A375 (cell line): Measurements from ENCODE around the gene USP40. TPM values are rescaled to one million over a fixed set of nuclear protein-coding genes. Genes with fewer than 3 reads are reported as not detected.

ENCODE experiments used
- total RNA-seq: library from RNA; depleted of rRNA; stranded (reverse); fragments of >200 nt; shearing (Covaris generic); gene quantifications from 2 replicates; pipeline ENCODE4 v1.2.3, GENCODE V29; 2014; rRNA removed

USP40 gene, protein sequence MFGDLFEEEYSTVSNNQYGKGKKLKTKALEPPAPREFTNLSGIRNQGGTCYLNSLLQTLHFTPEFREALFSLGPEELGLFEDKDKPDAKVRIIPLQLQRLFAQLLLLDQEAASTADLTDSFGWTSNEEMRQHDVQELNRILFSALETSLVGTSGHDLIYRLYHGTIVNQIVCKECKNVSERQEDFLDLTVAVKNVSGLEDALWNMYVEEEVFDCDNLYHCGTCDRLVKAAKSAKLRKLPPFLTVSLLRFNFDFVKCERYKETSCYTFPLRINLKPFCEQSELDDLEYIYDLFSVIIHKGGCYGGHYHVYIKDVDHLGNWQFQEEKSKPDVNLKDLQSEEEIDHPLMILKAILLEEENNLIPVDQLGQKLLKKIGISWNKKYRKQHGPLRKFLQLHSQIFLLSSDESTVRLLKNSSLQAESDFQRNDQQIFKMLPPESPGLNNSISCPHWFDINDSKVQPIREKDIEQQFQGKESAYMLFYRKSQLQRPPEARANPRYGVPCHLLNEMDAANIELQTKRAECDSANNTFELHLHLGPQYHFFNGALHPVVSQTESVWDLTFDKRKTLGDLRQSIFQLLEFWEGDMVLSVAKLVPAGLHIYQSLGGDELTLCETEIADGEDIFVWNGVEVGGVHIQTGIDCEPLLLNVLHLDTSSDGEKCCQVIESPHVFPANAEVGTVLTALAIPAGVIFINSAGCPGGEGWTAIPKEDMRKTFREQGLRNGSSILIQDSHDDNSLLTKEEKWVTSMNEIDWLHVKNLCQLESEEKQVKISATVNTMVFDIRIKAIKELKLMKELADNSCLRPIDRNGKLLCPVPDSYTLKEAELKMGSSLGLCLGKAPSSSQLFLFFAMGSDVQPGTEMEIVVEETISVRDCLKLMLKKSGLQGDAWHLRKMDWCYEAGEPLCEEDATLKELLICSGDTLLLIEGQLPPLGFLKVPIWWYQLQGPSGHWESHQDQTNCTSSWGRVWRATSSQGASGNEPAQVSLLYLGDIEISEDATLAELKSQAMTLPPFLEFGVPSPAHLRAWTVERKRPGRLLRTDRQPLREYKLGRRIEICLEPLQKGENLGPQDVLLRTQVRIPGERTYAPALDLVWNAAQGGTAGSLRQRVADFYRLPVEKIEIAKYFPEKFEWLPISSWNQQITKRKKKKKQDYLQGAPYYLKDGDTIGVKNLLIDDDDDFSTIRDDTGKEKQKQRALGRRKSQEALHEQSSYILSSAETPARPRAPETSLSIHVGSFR
- 15.8 and 17.1 TPM in 2 replicates for total RNA-seq

DNA sequence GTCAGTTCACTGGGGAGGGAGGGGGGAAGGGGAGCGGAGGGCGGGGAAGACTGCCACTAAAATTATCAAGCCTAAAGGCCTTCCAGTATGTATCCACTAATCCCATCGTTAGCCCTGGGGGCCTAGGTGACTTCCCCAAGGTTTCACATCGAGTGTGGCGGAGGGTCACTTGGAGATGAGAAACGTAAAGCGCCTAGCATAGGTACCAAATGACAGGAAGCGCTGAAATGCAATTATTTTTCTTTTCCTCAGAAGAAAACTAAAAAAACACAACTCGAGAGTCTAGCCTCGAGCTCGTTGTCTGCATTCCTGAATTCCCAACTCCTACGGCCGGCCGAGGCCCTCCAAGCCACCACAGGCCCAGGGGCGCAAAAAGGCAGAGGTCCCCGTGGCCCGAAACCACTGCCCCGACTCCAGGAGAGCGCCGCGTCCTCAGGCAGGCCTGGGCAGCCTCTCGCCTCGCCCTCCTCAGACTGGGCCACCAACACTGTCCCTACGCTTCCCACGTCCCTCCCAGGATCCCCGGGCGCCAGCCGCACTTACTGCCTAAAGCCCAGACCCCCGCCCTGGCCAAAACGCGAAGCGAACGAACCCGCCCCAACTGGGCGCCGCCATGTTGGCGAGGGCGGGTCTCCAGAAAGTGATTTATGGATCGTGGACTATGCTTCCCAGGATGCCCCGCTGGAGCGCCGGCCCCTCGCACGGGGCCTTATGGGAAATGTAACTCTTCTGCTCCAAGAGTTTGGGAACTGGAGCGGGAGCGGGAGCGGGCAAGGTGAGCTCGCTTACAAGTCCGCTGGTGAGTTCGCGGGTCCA, at the start of gene USP40:
Gene USP40, minus strand, starts transcription at position 642 of the 816 bp plus-strand sequence. CDS start 1,228 bp downstream, outside the sequence.

Other genes starting within 250 kb of the USP40 start
- 20.3 and 22.8 TPM in 2 replicates for gene DGKD, start 212.3 kb downstream of the USP40 start, total RNA-seq
- gene UGT1A8, start 50.9 kb upstream of the USP40 start, total RNA-seq, result not detected in 2 replicates
- not detected in 2 replicates for gene UGT1A10, start 69.7 kb upstream of the USP40 start, total RNA-seq
- gene UGT1A9, start 105.1 kb upstream of the USP40 start, total RNA-seq, result not detected in 2 replicates
- not detected in 2 replicates for gene UGT1A7, start 115.1 kb upstream of the USP40 start, total RNA-seq
- gene UGT1A6, start 126.1 kb upstream of the USP40 start, total RNA-seq, result not detected in 2 replicates
- not detected in 2 replicates for gene UGT1A5, start 146.1 kb upstream of the USP40 start, total RNA-seq
- gene UGT1A4, start 152.0 kb upstream of the USP40 start, total RNA-seq, result not detected in 2 replicates
- not detected in 2 replicates for gene UGT1A3, start 162.3 kb upstream of the USP40 start, total RNA-seq
- not detected in 2 replicates for gene UGT1A1, start 193.5 kb upstream of the USP40 start, total RNA-seq
- not detected in 2 replicates for gene MROH2A, start 211.5 kb upstream of the USP40 start, total RNA-seq